HG02884 (cell line): ENCODE measurements around the gene ADGRG3.

Source experiments
- ATAC-seq: cut with Tn5 transposase; IDR thresholded peaks from one replicate; pipeline ENCODE4 v1.9.1; 2021; ENCODE audit warnings: mild to moderate bottlenecking, moderate library complexity; ENCODE audit not compliant: unreplicated experiment

Gene ADGRG3

DNA sequence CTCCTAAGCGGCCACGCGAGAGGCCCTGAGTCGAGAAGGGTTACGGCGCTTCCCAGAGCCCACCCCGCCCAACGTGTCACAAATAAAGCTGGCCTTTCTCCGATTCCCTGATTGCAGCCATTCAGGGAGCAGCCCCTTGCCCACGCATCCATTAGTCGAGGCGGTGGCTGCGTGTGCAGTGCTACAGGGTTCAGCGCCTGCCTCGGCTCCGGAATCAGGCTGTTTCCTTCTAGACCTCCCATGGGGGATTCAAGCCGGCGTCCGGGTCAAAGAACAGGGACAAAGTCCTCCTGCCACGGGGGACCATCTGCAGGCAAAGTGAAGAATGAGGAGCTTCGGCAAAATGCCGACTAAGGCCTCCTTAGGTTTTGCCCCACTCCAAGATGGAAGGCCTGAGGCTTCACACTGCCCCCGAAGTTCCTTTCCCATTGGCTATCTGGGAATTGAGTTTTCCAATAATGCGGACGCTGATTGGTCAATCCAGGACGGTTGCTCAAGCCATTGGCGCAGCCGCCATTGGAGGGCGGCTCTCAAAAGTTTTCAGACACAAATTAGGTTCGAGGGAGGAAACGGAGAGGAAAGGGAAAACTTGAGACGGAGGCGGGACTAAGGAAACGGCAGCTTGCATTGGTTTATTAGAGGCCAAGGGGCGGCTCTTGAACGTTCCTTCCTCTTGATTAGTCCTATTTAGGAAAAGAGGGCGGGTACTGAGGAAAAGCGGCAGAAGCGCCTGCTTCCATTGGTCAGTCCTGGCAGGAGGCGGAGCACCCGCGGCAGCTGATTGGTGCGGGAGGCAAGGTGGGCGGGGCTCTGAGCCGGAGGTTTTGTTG, 67.0 kb downstream of the ADGRG3 start:
- peak; percentile 79 for ATAC-seq

DNA sequence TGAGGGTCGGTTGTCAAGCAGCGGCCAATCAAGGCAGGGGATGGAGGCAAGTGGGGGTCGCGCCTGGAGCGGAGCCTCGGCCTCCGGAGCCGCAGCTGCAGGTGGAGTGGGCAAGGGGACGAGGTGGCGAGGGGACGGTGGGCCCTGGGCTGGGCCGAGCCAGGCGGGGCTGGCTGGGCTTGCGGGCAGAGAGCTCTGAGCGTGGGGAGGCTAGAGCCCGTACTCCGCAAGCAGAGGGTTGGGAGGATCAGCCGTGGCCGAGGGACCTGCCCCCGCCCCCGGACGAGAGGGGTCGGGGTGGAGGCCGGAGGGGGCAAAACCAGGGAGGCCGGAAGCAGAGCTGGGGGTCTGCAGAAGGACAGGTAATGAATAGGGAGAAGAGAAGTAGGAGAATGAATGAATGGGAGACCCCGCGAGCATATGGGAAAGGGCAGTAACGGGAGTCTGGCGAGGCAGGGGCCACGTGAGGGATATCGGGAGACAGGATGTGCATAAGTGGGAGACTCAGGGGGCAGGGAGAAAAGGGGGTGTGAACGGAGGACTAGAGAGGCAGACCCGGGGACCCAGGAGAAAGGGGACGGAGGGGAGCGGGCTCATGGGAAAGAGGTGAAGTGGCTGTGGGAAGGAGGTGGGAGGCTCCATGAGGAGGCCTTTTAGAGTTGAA, 67.8 kb downstream of the ADGRG3 start, which contains the start of gene KATNB1:
Gene KATNB1, plus strand, starts transcription at position 16 of the 664 bp plus-strand sequence. CDS start 1,474 bp downstream, outside the sequence.
- peak; percentile 16 for ATAC-seq

DNA sequence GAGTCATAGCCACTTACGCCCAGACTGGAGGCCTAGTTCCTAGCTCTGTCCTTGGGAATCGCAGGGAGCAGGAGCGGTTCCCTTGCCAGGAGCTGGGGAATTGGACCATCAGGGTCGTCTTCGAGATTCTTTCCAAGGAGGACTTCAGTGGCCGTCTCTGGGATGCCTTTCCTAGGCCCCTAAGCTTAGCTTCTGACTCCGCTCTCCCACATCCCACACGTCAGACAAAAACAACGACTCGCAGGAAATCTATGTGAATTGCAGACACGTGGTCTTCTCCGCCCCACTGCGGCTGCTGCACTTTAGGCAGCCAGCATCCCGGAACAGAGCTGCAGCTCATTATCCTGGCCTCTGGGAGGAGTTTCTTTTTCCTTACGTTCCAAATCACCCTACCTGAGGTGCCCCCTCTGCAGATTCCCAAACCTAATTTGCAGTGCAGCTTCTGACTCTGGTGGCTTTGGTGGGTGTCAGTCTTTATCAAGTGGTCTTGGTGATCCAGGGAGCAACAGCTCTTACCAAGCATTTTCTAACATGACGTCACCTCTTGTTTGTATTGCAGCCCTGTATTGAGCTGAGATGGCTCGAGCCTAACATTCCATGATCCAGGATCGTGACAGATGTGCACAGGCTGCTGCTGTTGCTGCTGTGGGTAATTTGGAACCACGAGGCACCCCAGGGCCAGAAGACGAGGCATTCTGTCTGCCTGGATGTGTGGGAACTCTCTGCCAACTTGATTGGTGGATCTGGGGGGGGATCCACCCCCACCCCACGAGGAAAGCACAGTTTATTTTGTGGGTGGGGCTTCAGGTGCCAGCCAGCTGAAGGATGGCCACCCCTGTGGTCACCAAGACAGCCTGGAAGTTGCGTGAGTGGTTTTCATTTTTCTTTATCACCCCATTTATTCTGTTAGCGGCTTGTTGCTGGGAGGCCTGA, 68.6 kb downstream of the ADGRG3 start:
- no peak for ATAC-seq

DNA sequence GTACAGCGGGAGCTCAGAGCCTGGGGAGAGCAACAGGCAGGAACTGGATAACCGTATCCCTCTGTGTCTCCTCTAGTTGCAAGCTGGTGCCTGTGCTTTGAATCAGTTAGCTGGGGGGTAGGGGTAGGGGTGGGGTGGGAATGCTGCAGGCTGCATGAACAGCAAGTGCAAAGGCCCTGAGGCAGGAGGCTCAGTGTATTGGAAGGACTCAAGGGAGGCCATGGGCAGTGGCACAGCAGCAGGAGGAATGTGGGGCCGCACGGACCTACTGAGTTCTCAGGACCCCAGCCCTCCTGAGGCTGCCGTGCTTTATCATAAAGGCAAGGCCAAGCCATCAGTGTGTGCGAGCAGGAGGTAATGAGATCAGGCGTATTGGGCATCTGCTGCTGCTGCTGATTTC, 70.7 kb downstream of the ADGRG3 start:
- no peak for ATAC-seq
